GM19397 (cell line): ENCODE measurements around the gene PHACTR3.

Source experiments
- ATAC-seq: cut with Tn5 transposase; IDR thresholded peaks from one replicate; pipeline ENCODE4 v1.9.1; 2021; ENCODE audit warnings: mild to moderate bottlenecking, moderate library complexity; ENCODE audit not compliant: unreplicated experiment

The PHACTR3 gene

DNA sequence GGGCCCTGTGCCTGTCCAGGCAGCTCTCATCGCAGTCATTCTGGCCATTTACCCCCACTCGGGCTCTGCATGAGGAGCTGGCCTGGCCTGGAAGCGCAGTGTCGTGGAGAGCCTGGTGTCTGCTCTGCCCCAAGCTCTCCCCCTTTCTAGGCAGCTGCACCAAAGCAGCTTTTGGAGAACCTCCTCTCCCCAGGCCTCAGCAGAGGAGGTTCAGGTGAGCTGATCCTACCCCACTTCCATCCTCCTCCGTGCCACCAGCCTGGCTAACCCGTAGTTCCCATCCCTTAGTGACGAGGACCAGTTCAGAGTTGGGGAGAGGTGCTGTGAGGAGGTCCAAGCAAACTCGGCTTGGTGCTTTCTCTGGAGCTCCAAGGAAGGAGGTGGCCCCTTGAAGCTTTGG lies 30.5 kb upstream of the PHACTR3 start:
- no peak for ATAC-seq

GRCh38 chr20:59574308-59574707 lies 30.0 kb upstream of the PHACTR3 start:
- ATAC-seq, result no peak

DNA sequence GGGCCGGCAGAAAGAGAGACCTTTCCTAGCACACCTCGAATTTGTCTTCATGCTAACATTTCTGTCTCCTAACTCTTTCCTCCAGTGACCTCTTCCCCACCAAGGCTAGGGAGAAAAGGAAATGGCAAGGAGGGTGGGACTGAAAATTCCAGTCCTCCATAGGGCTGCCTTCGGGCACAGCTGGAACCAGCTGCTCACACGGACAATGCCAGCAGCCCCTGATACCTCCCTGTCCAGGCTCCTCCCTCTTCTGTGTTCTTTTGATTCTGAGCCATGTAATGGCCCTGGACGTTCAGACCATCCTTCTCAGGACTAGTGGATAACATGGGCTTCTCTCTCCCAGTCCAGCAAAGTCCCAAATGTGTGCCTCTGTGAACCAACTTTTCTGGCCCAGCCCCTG lies 29.1 kb upstream of the PHACTR3 start:
- ATAC-seq, result no peak

DNA sequence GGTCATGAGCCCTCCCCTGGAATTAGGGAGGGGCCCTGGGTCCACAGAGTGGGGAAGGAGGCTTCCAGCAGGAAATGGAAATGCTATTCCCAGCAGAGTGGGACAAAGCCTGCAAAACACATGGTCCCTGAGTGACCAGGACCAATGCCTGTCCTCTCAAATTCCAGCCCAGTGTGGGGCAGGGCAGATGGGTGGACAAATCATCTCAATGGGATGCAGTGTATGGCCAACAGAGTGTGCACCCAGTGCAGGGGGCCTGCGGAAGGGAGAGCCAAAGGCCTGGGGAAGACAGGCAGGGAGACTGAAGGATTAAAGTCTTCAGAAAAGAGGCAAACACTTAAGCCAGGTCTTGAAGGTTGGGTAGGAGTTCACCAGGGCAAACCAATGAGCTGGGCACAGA lies 28.7 kb upstream of the PHACTR3 start:
- ATAC-seq, result no peak

DNA sequence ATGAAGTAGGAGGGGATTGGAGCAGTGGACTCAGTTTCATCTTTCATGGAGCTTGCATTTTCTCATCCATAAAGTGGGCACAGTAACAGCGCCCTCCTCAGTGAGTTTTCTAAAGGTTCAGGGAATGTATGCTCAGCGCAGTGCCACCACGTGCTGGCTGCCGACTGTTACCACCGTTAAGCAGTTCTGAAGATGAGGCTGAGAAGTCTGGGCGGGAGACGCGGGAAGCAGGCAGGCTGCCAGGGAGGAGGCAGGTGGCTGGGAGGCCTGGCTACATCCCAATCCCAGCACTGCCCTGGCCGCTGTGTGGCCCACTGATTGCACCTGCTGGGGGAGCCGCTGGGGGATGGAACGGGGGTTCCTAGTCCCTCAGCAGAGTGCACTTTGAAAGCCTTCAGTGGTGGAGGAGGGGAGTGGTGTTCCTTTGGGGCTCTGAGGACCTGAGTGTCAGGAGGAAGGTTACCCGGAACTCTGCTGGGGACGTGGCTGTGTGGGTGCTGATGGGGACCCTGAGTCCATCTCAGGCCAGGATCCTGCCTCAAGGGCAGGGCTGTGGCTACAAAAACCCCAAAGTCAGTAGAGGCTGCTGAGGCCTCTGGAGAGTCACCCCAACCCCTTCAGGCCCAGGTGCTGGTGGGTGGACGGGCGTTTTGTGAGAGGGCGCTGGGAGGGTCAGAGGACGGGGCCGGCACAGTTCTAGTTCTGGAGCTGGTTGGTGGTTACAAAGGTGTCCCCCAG lies 28.0 kb upstream of the PHACTR3 start:
- ATAC-seq, result no peak

DNA sequence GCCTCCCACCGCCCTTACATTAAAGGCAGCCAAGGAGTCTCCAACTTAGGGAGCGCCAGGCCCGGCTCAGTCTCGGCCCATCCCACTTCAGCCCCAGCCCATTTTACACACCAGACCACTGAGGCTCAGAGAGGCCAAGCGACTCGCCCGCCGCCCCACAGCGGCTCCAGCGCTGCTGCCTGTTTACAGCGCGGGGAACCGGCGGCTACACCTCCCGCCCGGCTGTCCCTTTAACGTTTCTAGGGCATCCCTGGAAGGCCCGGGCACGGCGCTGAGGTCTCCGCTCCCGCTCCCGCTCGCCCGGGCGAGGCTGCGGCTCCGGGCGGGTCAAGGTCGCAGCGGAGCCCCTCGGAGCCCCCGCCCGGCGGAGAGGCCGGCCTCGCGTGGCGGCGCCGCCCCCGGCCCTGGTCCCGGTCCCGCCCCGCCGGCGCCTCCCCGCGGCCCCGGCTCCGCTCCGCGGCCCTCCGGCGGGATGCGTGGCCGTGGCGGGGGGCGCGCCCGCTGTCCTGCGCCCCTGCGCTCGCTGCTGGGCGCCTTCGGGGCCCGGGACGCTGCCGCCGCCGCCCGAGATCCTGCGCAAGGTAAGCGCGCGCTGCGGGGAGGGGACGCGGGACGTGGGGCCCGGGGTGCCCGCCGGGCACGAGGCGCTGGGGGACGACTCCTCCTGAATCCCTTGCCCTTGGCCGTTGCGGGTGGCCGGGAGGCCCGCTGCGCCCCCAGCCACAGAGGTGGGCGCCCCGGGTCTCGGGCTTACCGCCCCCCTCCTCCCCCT lies 27.1 kb upstream of the PHACTR3 start:
- no peak for ATAC-seq

GRCh38 chr20:59577809-59578435 lies 26.4 kb upstream of the PHACTR3 start:
- no peak for ATAC-seq

DNA sequence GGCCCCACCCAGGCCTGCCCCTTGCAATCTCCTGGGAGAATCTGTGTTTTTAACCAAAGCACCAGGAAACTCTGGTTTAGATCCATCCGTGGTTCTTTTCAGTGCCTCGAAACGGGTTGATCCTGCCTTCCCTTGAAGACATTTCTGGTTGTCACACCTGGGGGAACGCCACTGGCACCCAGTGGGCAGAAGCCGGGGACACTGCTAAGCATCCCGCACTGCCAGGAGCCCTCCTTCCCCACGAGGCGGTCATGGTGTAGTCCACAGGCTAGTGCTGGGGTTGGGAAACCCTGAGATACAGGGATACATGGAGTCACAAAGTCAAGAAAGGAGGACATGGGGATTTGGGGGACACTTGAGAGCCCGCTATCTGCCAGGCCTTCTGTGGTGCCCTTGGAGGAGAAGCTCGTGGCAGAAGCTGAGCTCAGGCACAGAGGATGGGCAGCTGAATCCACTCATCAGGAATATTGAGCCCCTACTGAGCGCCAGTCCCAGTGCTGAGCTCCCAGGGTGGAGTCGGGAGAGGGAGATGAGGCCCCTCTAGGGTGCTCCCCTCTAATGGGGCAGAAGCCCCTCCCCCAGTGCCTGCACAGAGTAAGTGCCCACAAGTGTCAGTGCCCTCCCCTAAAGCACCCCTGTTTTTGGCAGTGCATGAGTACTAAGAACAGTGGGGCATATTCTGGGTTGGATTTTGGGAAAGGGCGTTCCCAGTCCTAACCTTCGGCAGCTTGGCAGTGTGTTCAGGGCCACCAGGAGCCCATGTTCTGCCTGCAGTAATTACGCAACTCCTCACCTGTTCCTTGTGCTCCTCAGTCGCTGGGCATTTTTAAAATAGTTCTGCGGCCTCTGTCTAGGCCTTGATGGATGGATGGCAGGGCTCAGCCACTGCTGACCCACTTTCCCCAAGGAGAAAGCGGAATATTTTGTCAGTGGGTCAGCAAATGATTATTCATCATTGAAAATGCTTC lies 25.6 kb upstream of the PHACTR3 start:
- ATAC-seq, result no peak

GRCh38 chr20:59579404-59580145 lies 24.8 kb upstream of the PHACTR3 start:
- no peak for ATAC-seq

GRCh38 chr20:59580146-59580946 lies 24.0 kb upstream of the PHACTR3 start:
- no peak for ATAC-seq

DNA sequence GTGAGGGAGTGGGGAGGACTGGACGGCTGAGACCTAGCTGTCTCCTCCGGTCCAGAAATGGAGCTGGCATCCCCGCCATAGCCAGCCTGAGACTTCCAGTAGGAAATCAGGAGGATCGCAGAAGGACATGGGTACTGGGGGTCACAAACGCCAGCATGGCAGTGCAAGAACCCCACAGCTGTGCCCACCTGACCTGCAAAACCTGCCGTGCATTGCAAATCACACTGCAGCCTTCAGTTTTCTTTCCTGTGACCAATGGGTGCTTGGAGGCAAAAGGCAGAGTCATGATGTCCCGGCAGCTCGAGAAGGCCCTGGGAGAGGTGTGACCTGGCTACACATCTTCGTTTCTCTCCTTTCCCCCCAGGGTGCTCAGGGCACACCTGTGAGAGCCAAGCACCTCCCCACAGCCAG lies 23.3 kb upstream of the PHACTR3 start:
- ATAC-seq, result no peak

DNA sequence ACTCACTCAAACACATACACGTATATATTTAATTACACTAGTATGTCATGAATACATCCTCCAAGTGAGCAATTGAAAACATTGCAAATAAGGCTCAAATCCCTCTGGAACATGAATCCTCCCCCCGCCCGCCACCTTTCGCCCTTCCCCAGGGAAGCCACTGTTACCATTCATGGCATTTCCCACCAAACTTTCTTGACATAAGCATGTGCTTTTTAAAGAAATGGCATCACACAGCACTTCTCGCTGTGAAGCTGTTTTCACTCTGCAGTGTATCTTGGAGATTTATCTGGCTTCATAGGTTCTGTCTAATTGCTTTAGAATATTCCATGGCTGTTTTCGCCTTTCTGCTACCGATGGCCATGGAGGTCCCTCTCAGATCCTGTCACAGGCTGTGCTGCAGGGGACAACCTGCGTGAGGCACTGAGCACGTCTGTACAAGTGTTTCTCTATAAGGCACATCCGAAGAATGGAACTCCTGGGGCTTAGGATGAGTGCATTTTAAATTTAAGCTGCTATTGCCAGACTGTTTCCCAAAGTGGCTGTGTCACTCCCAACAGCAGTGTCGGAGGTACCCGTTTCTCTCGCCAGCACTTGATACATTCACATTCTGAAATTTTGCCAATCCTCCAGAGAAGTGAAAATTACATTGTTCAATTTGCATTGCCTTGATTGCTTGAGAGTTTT lies 22.2 kb upstream of the PHACTR3 start:
- ATAC-seq, result no peak

DNA sequence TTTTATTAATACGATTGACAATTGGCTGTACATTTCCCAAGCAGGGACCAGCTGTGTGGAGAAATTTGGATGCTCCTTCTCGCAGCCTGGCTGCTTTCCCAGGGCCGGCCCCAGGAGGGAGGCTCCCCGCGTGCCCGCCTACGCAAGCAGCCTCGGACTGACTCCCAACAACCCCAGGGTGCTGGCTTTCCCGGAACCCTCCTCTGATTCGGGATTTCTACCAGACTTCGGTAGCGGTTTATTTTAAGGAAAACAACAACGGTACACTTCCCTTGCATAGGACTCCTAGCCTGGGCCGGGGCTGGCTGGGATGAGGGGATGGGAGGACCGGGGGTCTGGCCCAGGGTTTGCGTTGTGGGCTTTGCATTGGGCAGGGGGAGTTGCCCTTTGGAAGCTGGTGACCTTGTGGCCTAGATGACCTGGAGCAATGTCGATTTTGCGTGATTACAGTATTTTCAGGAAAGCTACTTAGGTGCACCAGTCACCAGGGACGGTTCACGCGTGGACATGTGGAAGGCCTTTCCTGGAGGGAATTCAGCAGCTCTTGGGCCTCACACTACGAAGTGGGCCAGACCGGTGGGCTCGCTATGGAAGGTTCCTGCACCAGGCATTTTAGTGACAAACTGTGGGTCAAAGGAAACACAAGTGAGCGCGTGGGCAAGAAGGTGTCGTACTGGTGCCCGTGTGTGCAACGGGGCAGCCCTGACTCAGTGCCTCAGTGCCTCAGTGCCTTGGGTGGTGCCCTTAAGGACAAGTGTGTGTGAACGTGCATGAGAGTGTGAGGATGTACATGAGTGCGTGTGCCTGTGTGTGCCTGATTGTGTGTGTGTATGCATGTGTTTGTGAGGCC lies 20.7 kb upstream of the PHACTR3 start:
- no peak for ATAC-seq

GRCh38 chr20:59584278-59584925 lies 19.9 kb upstream of the PHACTR3 start:
- no peak for ATAC-seq

- ATAC-seq, result no peak
These were observed 18.5 kb upstream of the PHACTR3 start for GRCh38 chr20:59585714-59586409.

DNA sequence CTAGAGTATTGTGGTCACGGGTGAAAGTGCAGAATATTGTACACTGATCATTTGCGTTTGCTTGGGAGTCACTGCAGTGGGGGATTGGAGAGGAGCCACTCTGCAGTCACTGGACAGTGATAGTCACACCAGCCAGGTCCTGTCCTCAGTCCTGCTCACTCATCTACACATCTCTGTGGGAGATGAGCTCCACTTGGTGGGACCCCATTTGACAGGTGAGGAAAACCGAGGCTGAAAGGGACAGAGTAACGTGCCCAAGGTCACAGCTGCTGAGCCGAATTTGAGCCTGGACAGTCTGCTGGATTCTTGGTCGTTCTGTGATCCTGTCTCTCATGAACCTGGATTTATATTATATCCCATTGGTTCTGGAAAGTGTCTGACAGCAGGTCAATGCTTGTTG lies 17.7 kb upstream of the PHACTR3 start:
- no peak for ATAC-seq

DNA sequence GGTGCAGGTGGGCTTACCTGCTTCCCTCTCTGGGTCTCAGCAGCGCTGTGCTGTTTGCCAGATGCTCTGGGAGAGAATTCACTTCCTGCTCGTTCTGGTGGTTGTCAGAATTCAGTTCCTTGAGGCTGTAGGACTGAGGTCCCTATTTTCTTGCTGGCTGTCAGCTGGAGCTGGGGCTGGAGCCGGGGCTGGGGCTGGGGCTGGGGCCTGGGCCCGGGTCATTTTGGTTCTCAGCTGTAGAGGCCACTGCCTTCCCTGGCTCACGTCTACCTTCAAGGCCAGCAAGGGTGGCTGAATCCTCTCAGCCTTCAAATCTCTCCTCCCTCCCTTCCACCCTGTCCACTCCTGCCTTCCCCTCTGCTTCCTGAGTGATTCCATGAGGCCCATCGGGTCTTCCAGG lies 16.8 kb upstream of the PHACTR3 start:
- no peak for ATAC-seq
